IPS-15b (cell line): ENCODE results near the gene PUS1.
A peak's percentile ranks its signal among the peaks of the same experiment; 100 is the strongest.

Experiments
- H3K27me3 ChIP-seq: one replicate; pipeline ENCODE4 v1.6.1; 2013; ENCODE audit warnings: low read length; ENCODE audit not compliant: control insufficient read depth, insufficient read depth
- H3K36me3 ChIP-seq: one replicate; pipeline ENCODE4 v1.6.1; 2013; ENCODE audit warnings: low read length; ENCODE audit not compliant: control insufficient read depth, insufficient read depth
- H3K4me1 ChIP-seq: one replicate; pipeline ENCODE4 v1.6.1; 2013; ENCODE audit warnings: mild to moderate bottlenecking, low read length; ENCODE audit not compliant: control insufficient read depth, insufficient read depth
- H3K4me3 ChIP-seq: one replicate; pipeline ENCODE4 v1.5.1; 2013; ENCODE audit warnings: low read depth, low read length
- H3K9ac ChIP-seq: one replicate; pipeline ENCODE4 v1.6.1; 2013; ENCODE audit warnings: low read depth, mild to moderate bottlenecking, low read length
- H3K9me3 ChIP-seq: one replicate; pipeline ENCODE4 v1.6.1; 2013; ENCODE audit warnings: mild to moderate bottlenecking, low read length; ENCODE audit not compliant: control insufficient read depth, insufficient read depth

PUS1 gene

GRCh38 chr12:131920902-131921840 lies 7.9 kb upstream of the PUS1 start:
- Histone ChIP-seq H3K4me3 (no peak overlapping the region), H3K9me3 (no peaks in the 10 kb centered on the region), H3K36me3 (peaks cover 38% of the 10 kb centered on the region), H3K9ac (no peak overlapping the region), H3K27me3 (no peaks in the 10 kb centered on the region), H3K4me1 (no peaks in the 10 kb centered on the region)

DNA sequence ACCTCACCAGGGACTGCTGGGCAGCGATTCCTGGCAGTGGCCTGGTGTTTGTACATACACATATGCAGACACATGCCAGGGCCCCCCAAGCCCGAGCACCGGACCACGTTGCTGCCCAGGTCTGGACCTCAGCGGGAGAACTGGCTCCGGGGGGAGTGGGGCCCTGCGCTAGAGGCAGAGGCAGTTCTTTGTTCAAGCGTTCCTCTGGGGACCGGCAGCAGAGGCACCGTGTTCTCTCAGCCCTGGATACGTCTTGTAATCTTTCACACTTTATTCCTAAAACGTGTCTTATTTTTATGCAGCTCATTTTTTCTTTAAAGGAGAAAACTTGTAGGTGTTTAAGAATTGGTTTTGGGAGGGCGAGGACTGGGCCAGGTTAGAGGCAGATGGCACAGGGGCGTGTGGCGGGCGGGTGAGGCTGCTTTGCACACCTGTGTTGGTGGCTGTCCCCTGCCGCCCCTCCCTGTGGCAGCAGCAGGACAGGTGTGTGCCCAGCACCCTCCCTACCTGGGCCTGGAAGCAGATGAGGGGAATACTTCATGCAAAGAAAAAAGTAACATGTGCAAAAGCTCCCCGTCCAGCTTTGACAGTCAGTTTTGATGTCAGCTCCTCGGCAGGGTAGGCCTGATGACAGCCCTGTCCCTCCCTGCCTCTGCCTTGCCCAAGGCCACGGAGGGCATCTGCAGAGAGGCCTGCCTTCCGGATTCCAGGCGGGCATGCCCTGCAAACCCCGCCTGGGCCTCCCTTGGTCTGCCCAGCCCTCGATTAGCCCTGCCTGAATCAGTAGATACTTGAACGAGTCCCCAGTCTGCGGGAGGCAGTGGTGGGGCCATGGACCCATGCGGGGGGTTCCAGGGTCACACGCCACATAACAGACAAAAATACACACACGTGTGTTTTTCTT lies 7.0 kb upstream of the PUS1 start:
- peaks cover 31% of the 10 kb centered on the region for H3K36me3 ChIP-seq
- no peaks in the 10 kb centered on the region for H3K27me3 ChIP-seq
- no peak overlapping the region for H3K4me3 ChIP-seq
- no peak overlapping the region for H3K9ac ChIP-seq
- H3K9me3 ChIP-seq: no peaks in the 10 kb centered on the region
- no peaks in the 10 kb centered on the region for H3K4me1 ChIP-seq

DNA sequence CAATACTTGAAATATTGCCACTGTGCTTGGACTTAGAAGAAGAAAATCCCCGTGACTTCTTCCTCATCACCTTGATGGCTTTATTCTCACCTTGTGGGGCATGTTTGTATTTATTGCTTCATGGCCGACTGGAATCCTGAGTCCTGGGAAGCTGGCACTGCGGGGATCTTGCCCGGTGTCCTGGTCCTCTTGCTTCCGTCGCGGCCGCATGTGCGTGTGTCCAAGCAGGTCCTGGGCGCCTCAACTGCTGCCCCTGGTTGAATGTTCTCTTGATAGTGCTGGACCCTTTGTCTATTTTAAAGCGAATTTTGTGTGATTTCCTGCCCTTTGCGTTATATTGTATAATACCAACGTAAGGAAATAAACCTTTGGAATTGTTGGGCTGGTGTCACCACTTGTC lies 6.3 kb upstream of the PUS1 start:
- no peaks in the 10 kb centered on the region for H3K27me3 ChIP-seq
- H3K9me3 ChIP-seq: no peaks in the 10 kb centered on the region
- no peak overlapping the region for H3K4me3 ChIP-seq
- H3K36me3 ChIP-seq: peaks cover 31% of the 10 kb centered on the region
- no peak overlapping the region for H3K9ac ChIP-seq
- no peaks in the 10 kb centered on the region for H3K4me1 ChIP-seq

- Histone ChIP-seq H3K36me3 (peaks cover 27% of the 10 kb centered on the region), H3K27me3 (no peaks in the 10 kb centered on the region), H3K4me1 (no peaks in the 10 kb centered on the region), H3K4me3 (no peak overlapping the region), H3K9me3 (no peaks in the 10 kb centered on the region), H3K9ac (no peak overlapping the region)
Measured at GRCh38 chr12:131923260-131923659, 5.8 kb upstream of the PUS1 start.

GRCh38 chr12:131927110-131928079 lies 1.7 kb upstream of the PUS1 start:
- H3K4me3 ChIP-seq: peak overlapping the region; percentile 59
- no peaks in the 10 kb centered on the region for H3K4me1 ChIP-seq
- H3K27me3 ChIP-seq: no peaks in the 10 kb centered on the region
- peaks cover 15% of the 10 kb centered on the region for H3K36me3 ChIP-seq
- no peaks in the 10 kb centered on the region for H3K9me3 ChIP-seq
- no peak overlapping the region for H3K9ac ChIP-seq

GRCh38 chr12:131928080-131928710 lies 881 bp upstream of the PUS1 start:
- Histone ChIP-seq H3K4me3 (peak overlapping the region; percentile 59), H3K4me1 (no peaks in the 10 kb centered on the region), H3K27me3 (no peaks in the 10 kb centered on the region), H3K36me3 (peaks cover 23% of the 10 kb centered on the region), H3K9me3 (no peaks in the 10 kb centered on the region), H3K9ac (no peak overlapping the region)

DNA sequence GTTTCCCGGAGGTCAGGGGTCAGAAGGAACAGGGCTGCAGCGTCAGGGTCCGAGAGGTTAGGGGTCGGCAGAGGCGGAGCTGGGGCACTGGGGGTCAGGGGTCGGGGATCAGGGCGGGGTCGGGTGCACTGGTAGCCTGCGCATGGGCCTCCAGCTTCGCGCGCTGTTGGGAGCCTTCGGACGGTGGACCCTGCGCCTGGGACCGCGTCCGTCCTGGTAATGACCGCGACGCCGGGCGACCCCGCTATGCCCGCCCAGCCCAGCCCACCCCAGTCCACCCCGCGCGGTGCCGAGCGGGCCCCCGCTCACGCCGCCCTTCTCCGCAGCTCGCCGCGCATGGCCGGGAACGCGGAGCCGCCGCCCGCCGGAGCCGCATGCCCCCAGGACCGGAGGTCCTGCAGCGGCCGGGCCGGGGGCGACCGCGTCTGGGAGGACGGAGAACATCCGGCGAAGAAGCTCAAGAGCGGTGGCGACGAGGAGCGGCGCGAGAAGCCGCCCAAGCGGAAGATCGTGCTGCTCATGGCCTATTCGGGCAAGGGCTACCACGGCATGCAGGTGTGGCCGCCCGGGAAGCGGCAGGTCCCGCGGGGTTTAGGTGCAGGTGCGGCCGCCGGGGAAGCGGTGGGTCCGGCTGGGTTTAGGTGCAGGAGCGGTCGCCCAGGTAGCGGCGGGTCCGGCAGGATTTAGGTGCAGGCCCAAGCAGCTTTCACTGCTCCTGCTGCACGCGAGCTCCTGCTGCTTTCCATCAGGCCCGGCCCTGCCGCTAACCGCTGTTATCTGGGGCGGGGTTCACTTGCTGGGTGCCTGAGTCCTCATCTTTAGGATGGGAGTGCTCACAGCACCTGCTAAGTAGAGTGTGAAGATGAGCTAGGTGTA lies 743 bp downstream of the PUS1 start:
- H3K27me3 ChIP-seq: no peaks in the 10 kb centered on the region
- H3K9me3 ChIP-seq: no peaks in the 10 kb centered on the region
- H3K36me3 ChIP-seq: peaks cover 40% of the 10 kb centered on the region
- no peaks in the 10 kb centered on the region for H3K4me1 ChIP-seq
- peak overlapping the region; percentile 83 for H3K4me3 ChIP-seq
- peak overlapping the region; percentile 85 for H3K9ac ChIP-seq

- no peaks in the 10 kb centered on the region for H3K27me3 ChIP-seq
Measured at GRCh38 chr12:131930510-131930909, 1.4 kb downstream of the PUS1 start.

GRCh38 chr12:131933387-131933786 lies 4.3 kb downstream of the PUS1 start:
- H3K36me3 ChIP-seq: peaks cover 56% of the 10 kb centered on the region
- no peaks in the 10 kb centered on the region for H3K27me3 ChIP-seq
- H3K4me1 ChIP-seq: no peaks in the 10 kb centered on the region

More at GRCh38 chr12:131930510-131930909, 1.4 kb downstream of the PUS1 start:
- peak overlapping the region; percentile 83 for H3K4me3 ChIP-seq
- no peak overlapping the region for H3K9ac ChIP-seq
- H3K4me1 ChIP-seq: no peaks in the 10 kb centered on the region
- no peaks in the 10 kb centered on the region for H3K9me3 ChIP-seq
- H3K36me3 ChIP-seq: peaks cover 46% of the 10 kb centered on the region

DNA sequence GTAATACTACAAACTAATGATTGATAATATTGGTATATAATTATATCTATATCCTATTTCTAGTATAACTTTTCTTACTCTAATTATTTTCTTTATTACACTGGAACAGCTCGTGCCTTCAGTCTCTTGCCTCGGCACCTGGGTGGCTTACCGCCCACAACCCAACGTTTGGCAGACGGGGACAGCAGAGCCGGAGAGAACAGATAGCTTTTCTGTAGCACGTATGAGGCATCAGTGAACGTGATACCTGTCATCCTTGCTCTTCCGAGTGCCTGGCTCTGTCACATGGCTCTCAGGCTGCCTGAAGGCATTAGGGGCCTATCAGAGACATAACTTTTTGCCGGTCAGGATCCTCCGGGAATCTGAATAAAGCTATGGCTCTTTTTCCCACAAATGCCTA lies 5.5 kb downstream of the PUS1 start:
- no peaks in the 10 kb centered on the region for H3K9me3 ChIP-seq
- no peak overlapping the region for H3K9ac ChIP-seq
- no peaks in the 10 kb centered on the region for H3K4me1 ChIP-seq
- no peak overlapping the region for H3K4me3 ChIP-seq
- H3K27me3 ChIP-seq: no peaks in the 10 kb centered on the region
- peaks cover 62% of the 10 kb centered on the region for H3K36me3 ChIP-seq

More at GRCh38 chr12:131933387-131933786, 4.3 kb downstream of the PUS1 start:
- no peaks in the 10 kb centered on the region for H3K9me3 ChIP-seq
- no peak overlapping the region for H3K4me3 ChIP-seq
- no peak overlapping the region for H3K9ac ChIP-seq
